ENCODE data around the gene ARAP3.
A peak's percentile ranks its signal among the peaks of the same experiment; 100 is the strongest.

The ARAP3 gene

GRCh38 chr5:141636106-141636412, 46.0 kb downstream of the ARAP3 start:
- in situ Hi-C loops (cut with HindIII; ENCODE audit: low sequenced_read_pairs): no loop called here
- peak overlapping the region; percentile 98 for H3K4me3 ChIP-seq (ENCODE audit: low read depth, low read length)
- no peak for TF ChIP-seq CTCF (IDR thresholded peaks at IDR 0.05; ENCODE audit: low read depth, low read length, missing control alignments)
- no peak for DNase-seq (ENCODE audit: low read depth)

- DNase-seq (ENCODE audit: low read depth): no peak
- in situ Hi-C loops (cut with HindIII; ENCODE audit: low sequenced_read_pairs): no loop called here
- H3K4me3 ChIP-seq (ENCODE audit: low read depth, low read length): peak overlapping the region; percentile 98
- no peak for TF ChIP-seq CTCF (IDR thresholded peaks at IDR 0.05; ENCODE audit: low read depth, low read length, missing control alignments)
Measured at GRCh38 chr5:141635646-141636045, 46.4 kb downstream of the ARAP3 start.

GRCh38 chr5:141634720-141635119, 47.3 kb downstream of the ARAP3 start:
- DNase-seq (ENCODE audit: low read depth): no peak
- in situ Hi-C loops (cut with HindIII; ENCODE audit: low sequenced_read_pairs): no loop called here
- no peak overlapping the region for H3K4me3 ChIP-seq (ENCODE audit: low read depth, low read length)
- TF ChIP-seq CTCF (IDR thresholded peaks at IDR 0.05; ENCODE audit: low read depth, low read length, missing control alignments): no peak

GRCh38 chr5:141633871-141634561, 48.0 kb downstream of the ARAP3 start:
- no peak overlapping the region for H3K4me3 ChIP-seq (ENCODE audit: low read depth, low read length)
- in situ Hi-C loops (cut with HindIII; ENCODE audit: low sequenced_read_pairs): no loop called here
- no peak for DNase-seq (ENCODE audit: low read depth)
- TF ChIP-seq CTCF (IDR thresholded peaks at IDR 0.05; ENCODE audit: low read depth, low read length, missing control alignments): no peak

- in situ Hi-C loops (cut with HindIII; ENCODE audit: low sequenced_read_pairs): no loop called here
- no peak for DNase-seq (ENCODE audit: low read depth)
- no peak for TF ChIP-seq CTCF (IDR thresholded peaks at IDR 0.05; ENCODE audit: low read depth, low read length, missing control alignments)
- no peak overlapping the region for H3K4me3 ChIP-seq (ENCODE audit: low read depth, low read length)
Measured at GRCh38 chr5:141632650-141633049, 49.4 kb downstream of the ARAP3 start.

GRCh38 chr5:141630570-141631140, 51.4 kb downstream of the ARAP3 start:
- TF ChIP-seq CTCF (IDR thresholded peaks at IDR 0.05; ENCODE audit: low read depth, low read length, missing control alignments): no peak
- in situ Hi-C loops (cut with HindIII; ENCODE audit: low sequenced_read_pairs): no loop called here
- no peak overlapping the region for H3K4me3 ChIP-seq (ENCODE audit: low read depth, low read length)
- no peak for DNase-seq (ENCODE audit: low read depth)

All from astrocyte of the cerebellum (primary cell).